A673 (cell line): ENCODE results near the gene JMJD8. TPM values are rescaled to one million over a fixed set of nuclear protein-coding genes. Genes with fewer than 3 reads are reported as not detected.
"Not testable (repeated sequence)": the region's sequence is repeated elsewhere in the genome, so short reads cannot be mapped to it uniquely, and the experiment has no call there.

Experiments
- BruUV-seq: library from RNA; stranded (reverse); fragments of 400-500 nt; replicated peaks from 2 replicates; lab custom pipeline; 2021; lab: Mats Ljungman, UMichigan
- CTCF ChIA-PET: fragments of 300-600 bp; sonication (Branson Sonifier 250); formaldehyde crosslinking; loops from one replicate; lab custom pipeline; 2022; ENCODE audit warnings: antibody characterized with exemption; lab: Charles Lee
- POLR2A ChIA-PET: fragments of 300-600 bp; sonication (Branson Sonifier 250); formaldehyde crosslinking; loops from one replicate; lab custom pipeline; 2022; ENCODE audit warnings: antibody characterized with exemption; ENCODE audit not compliant: low non-redundant PET; lab: Charles Lee
- DNase-seq: peaks from one replicate; pipeline ENCODE4 v3.0.0-alpha.2; 2015; ENCODE audit warnings: low spot score
- H3K27ac ChIP-seq: fragments of 200-600 bp; sonication (generic); 2 replicates; pipeline ENCODE4 v1.5.1; 2016; ENCODE audit warnings: mixed run types, low read depth, mild to moderate bottlenecking, mixed read lengths, antibody characterized with exemption, low read length; ENCODE audit not compliant: poor library complexity, severe bottlenecking
- H3K27me3 ChIP-seq: fragments of 200-600 bp; sonication (generic); replicated peaks from 2 replicates; pipeline ENCODE4 v1.6.1; 2017; ENCODE audit warnings: mixed run types, low read depth, mild to moderate bottlenecking, mixed read lengths, antibody characterized with exemption, low read length; ENCODE audit not compliant: insufficient read depth, poor library complexity
- H3K36me3 ChIP-seq: fragments of 200-600 bp; sonication (generic); 2 replicates; pipeline ENCODE4 v1.6.1; 2016; ENCODE audit warnings: mixed run types, mild to moderate bottlenecking, mixed read lengths, antibody characterized with exemption, low read length; ENCODE audit not compliant: insufficient read depth, poor library complexity, severe bottlenecking
- H3K4me1 ChIP-seq: fragments of 200-600 bp; sonication (generic); 2 replicates; pipeline ENCODE4 v1.6.1; 2017; ENCODE audit warnings: mixed run types, mild to moderate bottlenecking, mixed read lengths, antibody characterized with exemption, low read length; ENCODE audit not compliant: insufficient read depth, poor library complexity, severe bottlenecking
- H3K4me3 ChIP-seq: fragments of 200-600 bp; sonication (generic); 2 replicates; pipeline ENCODE4 v1.5.1; 2016; ENCODE audit warnings: low read depth, mixed run types, mild to moderate bottlenecking, mixed read lengths, low read length; ENCODE audit not compliant: poor library complexity, severe bottlenecking
- H3K9me3 ChIP-seq: fragments of 200-600 bp; sonication (generic); 2 replicates; pipeline ENCODE4 v1.6.1; 2016; ENCODE audit warnings: mixed run types, low read depth, mild to moderate bottlenecking, mixed read lengths, antibody characterized with exemption, low read length; ENCODE audit not compliant: poor library complexity, severe bottlenecking
- CTCF ChIP-seq: fragments of 300-800, 200-600 bp; sonication (generic); conservative IDR thresholded peaks from 2 replicates; pipeline ENCODE4 v1.5.1; 2017; ENCODE audit warnings: low read depth, mild to moderate bottlenecking, antibody characterized with exemption, low read length, moderate library complexity, mixed read lengths
- EZH2 ChIP-seq: fragments of 200-600 bp; sonication (generic); IDR thresholded peaks from 2 replicates; pipeline ENCODE4 v1.6.1; 2017; ENCODE audit warnings: borderline replicate concordance, low read depth, mild to moderate bottlenecking, mixed read lengths, antibody characterized with exemption, low read length; ENCODE audit not compliant: poor library complexity, severe bottlenecking
- intact Hi-C: fragments of 100-400 bp; cut with micrococcal nuclease; formaldehyde crosslinking; loops from one replicate; pipeline ENCODE4 v1.10.0; 2022; ENCODE audit not compliant: unreplicated experiment
- total RNA-seq: library from RNA; stranded (reverse); gene quantifications from 2 replicates; pipeline ENCODE4 v1.2.3, GENCODE V29; 2021

Gene JMJD8
- total RNA-seq, 1 experiment from 2014 or later, result 87.1 TPM

- DNase-seq, result peak; percentile 63
- H3K27ac ChIP-seq, result no peak overlapping the region
- peaks cover 22% of the 10 kb centered on the region for H3K4me1 ChIP-seq
- intact Hi-C loops, result no loop called here
- ChIA-PET POLR2A (no interaction called here), CTCF (interaction anchor here (1.4 kb wide), 1 partner anchor 19 kb away, joined by 3 read pairs; no protein-coding TSS in a partner anchor)
- BruUV-seq, result no TSS peak
- no peaks in the 10 kb centered on the region for H3K36me3 ChIP-seq
- no peak for TF ChIP-seq CTCF
- TF ChIP-seq EZH2, result no peak
- H3K9me3 ChIP-seq, result no peaks in the 10 kb centered on the region
- H3K4me3 ChIP-seq, result peak overlapping the region; percentile 35
- peaks cover 40% of the 10 kb centered on the region for H3K27me3 ChIP-seq
These were observed 9.6 kb upstream of the JMJD8 start for GRCh38 chr16:693766-694165.

- TF ChIP-seq EZH2 (no peak), CTCF (no peak)
- CTCF ChIA-PET, result interaction anchor here (1.4 kb wide), 1 partner anchor 19 kb away, joined by 3 read pairs; no protein-coding TSS in a partner anchor
- BruUV-seq, result no TSS peak
These were observed 9.2 kb upstream of the JMJD8 start for GRCh38 chr16:693364-693763.

GRCh38 chr16:692356-693108 lies 8.4 kb upstream of the JMJD8 start:
- no peak for TF ChIP-seq EZH2
- TF ChIP-seq CTCF, result no peak
- H3K27me3 ChIP-seq, result peaks cover 36% of the 10 kb centered on the region
- no TSS peak for BruUV-seq
- no peaks in the 10 kb centered on the region for H3K36me3 ChIP-seq
- H3K4me3 ChIP-seq, result no peak overlapping the region
- ChIA-PET CTCF (no interaction called here), POLR2A (no interaction called here)
- intact Hi-C loops, result no loop called here
- DNase-seq, result no peak
- no peaks in the 10 kb centered on the region for H3K9me3 ChIP-seq
- peaks cover 22% of the 10 kb centered on the region for H3K4me1 ChIP-seq
- H3K27ac ChIP-seq, result no peak overlapping the region

More at GRCh38 chr16:693364-693763, 9.2 kb upstream of the JMJD8 start:
- H3K27ac ChIP-seq, result no peak overlapping the region
- no peaks in the 10 kb centered on the region for H3K9me3 ChIP-seq
- H3K4me3 ChIP-seq, result no peak overlapping the region
- POLR2A ChIA-PET, result no interaction called here
- intact Hi-C loops, result no loop called here
- DNase-seq, result no peak
- peaks cover 22% of the 10 kb centered on the region for H3K4me1 ChIP-seq
- H3K36me3 ChIP-seq, result no peaks in the 10 kb centered on the region
- H3K27me3 ChIP-seq, result peaks cover 38% of the 10 kb centered on the region

GRCh38 chr16:691242-691641 lies 7.1 kb upstream of the JMJD8 start:
- BruUV-seq, intact Hi-C loops, POLR2A ChIA-PET, H3K36me3 ChIP-seq, CTCF ChIA-PET, H3K27ac ChIP-seq, H3K9me3 ChIP-seq, DNase-seq, H3K4me3 ChIP-seq: not testable (repeated sequence)
- H3K4me1 ChIP-seq, result peaks cover 22% of the 10 kb centered on the region
- H3K27me3 ChIP-seq, result peaks cover 34% of the 10 kb centered on the region
